ENCODE data around the gene SNX2. TPM values are rescaled to one million over a fixed set of nuclear protein-coding genes. Genes with fewer than 3 reads are reported as not detected.

The SNX2 gene
- total RNA-seq, 4 donors from 2014 or later, result 28.8 to 35.1 (median 32.0) TPM

DNA sequence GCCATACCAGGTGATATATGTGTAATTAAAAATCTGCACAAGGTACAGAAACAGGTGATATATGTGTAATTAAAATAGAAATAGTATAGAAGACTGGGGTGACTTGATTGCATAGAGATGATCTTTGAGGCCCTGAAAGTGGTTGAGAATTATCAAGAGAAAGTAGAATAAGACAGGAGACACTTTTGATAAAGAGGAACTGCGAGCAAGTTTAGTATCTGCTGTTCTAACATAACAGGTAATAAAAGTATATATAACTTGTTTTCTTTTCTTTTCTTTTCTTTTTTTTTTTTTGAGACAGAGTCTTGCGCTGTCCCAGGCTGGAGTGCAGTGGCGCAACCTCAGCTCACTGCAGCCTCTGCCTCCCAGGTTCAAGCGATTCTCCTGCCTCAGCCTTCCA lies 5.4 kb downstream of the SNX2 start:
- ATAC-seq (no peak), DNase-seq (no peak)
- Histone ChIP-seq H3K4me1 (peaks cover 18 to 30% of the 10 kb centered on the region in 2 donors), H3K36me3 (no peaks in the 10 kb centered on the region), H3K27me3 (no peaks in the 10 kb centered on the region), H3K4me3 (no peak overlapping the region), H3K27ac (no peak overlapping the region), H3K9me3 (no peaks in the 10 kb centered on the region)
- intact Hi-C loops (cut with DNase I; ENCODE audit: low total_unique reads), result no loop called here
- TF ChIP-seq, protein P1, sequence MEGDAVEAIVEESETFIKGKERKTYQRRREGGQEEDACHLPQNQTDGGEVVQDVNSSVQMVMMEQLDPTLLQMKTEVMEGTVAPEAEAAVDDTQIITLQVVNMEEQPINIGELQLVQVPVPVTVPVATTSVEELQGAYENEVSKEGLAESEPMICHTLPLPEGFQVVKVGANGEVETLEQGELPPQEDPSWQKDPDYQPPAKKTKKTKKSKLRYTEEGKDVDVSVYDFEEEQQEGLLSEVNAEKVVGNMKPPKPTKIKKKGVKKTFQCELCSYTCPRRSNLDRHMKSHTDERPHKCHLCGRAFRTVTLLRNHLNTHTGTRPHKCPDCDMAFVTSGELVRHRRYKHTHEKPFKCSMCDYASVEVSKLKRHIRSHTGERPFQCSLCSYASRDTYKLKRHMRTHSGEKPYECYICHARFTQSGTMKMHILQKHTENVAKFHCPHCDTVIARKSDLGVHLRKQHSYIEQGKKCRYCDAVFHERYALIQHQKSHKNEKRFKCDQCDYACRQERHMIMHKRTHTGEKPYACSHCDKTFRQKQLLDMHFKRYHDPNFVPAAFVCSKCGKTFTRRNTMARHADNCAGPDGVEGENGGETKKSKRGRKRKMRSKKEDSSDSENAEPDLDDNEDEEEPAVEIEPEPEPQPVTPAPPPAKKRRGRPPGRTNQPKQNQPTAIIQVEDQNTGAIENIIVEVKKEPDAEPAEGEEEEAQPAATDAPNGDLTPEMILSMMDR (IDR thresholded peaks at IDR 0.05 in 4 of 5, conservative IDR thresholded peaks at IDR 0.05 in 1 of 5), result no peak
- no peak for TF ChIP-seq POLR2A (IDR thresholded peaks at IDR 0.05)
- in situ Hi-C loops (cut with MboI; ENCODE audit: low sequenced_read_pairs in 4 of 4), result no loop called here

DNA sequence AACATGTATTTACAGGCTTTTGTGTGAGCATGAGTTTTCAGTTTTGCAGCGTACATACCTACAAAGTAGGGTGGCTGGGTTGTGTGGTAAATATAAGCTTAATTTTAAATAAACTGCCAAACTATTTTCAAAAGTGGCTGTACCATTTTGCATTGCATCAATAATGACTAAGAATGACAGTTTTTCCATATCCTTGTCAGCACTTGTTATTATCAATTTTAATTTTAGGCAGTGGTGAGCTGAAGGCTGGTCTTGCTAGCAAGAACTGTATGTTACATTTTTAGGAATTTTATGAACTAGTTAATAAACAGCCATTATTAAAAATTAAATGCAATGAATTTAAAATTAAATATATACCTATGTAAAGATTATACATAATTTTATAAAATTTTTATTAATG lies 6.6 kb downstream of the SNX2 start:
- peaks cover 13 to 22% of the 10 kb centered on the region in 2 donors for H3K4me1 ChIP-seq
- ATAC-seq (no peak), DNase-seq (no peak)
- intact Hi-C loops (cut with DNase I; ENCODE audit: low total_unique reads), result no loop called here
- no peak for TF ChIP-seq POLR2A (IDR thresholded peaks at IDR 0.05)
- TF ChIP-seq, protein P1 (IDR thresholded peaks at IDR 0.05 in 4 of 5, conservative IDR thresholded peaks at IDR 0.05 in 1 of 5), result no peak
- no peak overlapping the region for H3K4me3 ChIP-seq
- in situ Hi-C loops (cut with MboI; ENCODE audit: low sequenced_read_pairs in 4 of 4), result no loop called here
- H3K27ac ChIP-seq, result no peak overlapping the region
- no peaks in the 10 kb centered on the region for H3K36me3 ChIP-seq
- H3K27me3 ChIP-seq, result no peaks in the 10 kb centered on the region
- no peaks in the 10 kb centered on the region for H3K9me3 ChIP-seq

DNA sequence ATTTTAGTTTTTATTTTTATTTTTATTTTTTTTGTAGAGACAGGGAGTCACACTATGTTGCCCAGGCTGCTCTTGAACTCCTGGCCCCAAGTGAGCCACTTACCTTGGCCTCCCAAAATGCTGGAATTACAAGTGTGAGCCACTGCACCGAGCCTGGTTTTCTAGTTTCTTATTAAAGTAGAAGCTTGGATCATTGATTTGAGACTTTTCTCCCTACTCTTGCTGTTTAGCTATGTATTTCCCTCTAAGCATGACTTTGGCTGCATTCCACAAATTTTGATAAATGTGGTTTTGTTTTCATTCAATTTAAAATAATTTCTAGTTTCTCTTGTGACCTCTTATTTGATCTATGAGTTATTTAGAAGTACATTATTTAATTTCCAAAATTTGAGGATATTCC lies 10.4 kb downstream of the SNX2 start:
- H3K9me3 ChIP-seq, result no peaks in the 10 kb centered on the region
- in situ Hi-C loops (cut with MboI; ENCODE audit: low sequenced_read_pairs in 4 of 4), result no loop called here

DNA sequence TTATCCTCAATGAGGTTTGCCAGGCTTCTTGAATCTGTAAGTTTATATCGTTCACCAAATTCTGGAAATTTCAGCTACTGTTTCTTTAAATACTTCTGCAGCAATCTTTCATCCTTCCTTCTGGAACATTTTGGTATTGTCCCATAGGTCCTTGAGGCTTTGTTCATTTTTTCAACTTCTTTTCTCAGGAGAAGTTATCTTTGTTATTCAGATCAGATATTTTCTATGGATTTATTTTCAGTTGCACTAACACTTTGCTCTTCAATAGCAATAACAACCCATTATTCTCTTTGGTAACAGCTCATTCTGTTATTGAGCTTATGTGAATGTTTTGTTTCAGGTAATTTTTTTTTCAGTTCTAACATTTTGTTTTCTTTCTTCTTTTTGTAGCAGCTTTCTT lies 13.5 kb downstream of the SNX2 start:
- intact Hi-C loops (cut with DNase I; ENCODE audit: low total_unique reads), result no loop called here
- ATAC-seq (no peak), DNase-seq (no peak)
- Histone ChIP-seq H3K36me3 (no peaks in the 10 kb centered on the region), H3K27me3 (no peaks in the 10 kb centered on the region), H3K4me3 (no peak overlapping the region), H3K9me3 (no peaks in the 10 kb centered on the region), H3K4me1 (peaks cover 0 to 3% of the 10 kb centered on the region in 2 donors), H3K27ac (no peak overlapping the region)
- TF ChIP-seq, protein P1 (IDR thresholded peaks at IDR 0.05 in 4 of 5, conservative IDR thresholded peaks at IDR 0.05 in 1 of 5), result no peak
- TF ChIP-seq POLR2A (IDR thresholded peaks at IDR 0.05), result no peak
- in situ Hi-C loops (cut with MboI; ENCODE audit: low sequenced_read_pairs in 4 of 4), result no loop called here

More for the DNA sequence above, 10.4 kb downstream of the SNX2 start:
- no peaks in the 10 kb centered on the region for H3K36me3 ChIP-seq
- ATAC-seq (no peak), DNase-seq (no peak)
- TF ChIP-seq, protein P1 (IDR thresholded peaks at IDR 0.05 in 4 of 5, conservative IDR thresholded peaks at IDR 0.05 in 1 of 5), result no peak
- TF ChIP-seq POLR2A (IDR thresholded peaks at IDR 0.05), result no peak
- H3K27ac ChIP-seq, result no peak overlapping the region
- H3K4me3 ChIP-seq, result no peak overlapping the region
- H3K27me3 ChIP-seq, result no peaks in the 10 kb centered on the region
- intact Hi-C loops (cut with DNase I; ENCODE audit: low total_unique reads), result no loop called here
- H3K4me1 ChIP-seq, result peaks cover 0 to 3% of the 10 kb centered on the region in 2 donors

DNA sequence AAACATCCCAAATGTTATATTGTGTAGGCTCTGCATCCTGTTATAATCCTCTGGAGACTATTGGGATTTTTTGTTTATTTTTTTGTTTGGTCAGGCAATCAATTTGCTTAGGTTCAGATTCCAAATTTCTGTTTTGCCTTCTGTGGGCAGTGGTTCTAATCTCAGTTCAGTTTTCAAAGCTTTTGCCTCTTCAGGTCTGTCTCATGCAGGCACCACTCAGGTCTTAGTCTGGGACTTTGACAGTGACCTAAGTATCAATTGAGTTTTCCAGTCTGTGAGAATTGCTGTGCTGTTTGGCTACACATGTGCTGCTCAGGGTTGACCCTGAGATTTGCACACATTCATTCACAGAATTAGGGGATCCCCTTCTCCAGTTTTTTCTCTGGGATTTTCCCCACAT lies 14.1 kb downstream of the SNX2 start:
- H3K27me3 ChIP-seq, result no peaks in the 10 kb centered on the region
- ATAC-seq, result no peak

More for the DNA sequence above, 14.1 kb downstream of the SNX2 start:
- DNase-seq, result no peak
- intact Hi-C loops (cut with DNase I; ENCODE audit: low total_unique reads), result no loop called here
- in situ Hi-C loops (cut with MboI; ENCODE audit: low sequenced_read_pairs in 4 of 4), result no loop called here
- TF ChIP-seq, protein P1 (IDR thresholded peaks at IDR 0.05 in 4 of 5, conservative IDR thresholded peaks at IDR 0.05 in 1 of 5), result no peak
- TF ChIP-seq POLR2A (IDR thresholded peaks at IDR 0.05), result no peak
- H3K4me3 ChIP-seq, result no peak overlapping the region
- H3K9me3 ChIP-seq, result no peaks in the 10 kb centered on the region
- H3K4me1 ChIP-seq, result peaks cover 0 to 3% of the 10 kb centered on the region in 2 donors
- no peak overlapping the region for H3K27ac ChIP-seq
- no peaks in the 10 kb centered on the region for H3K36me3 ChIP-seq
